GM18507 (cell line): Measurements from ENCODE around the gene OMD.

ENCODE experiments used
- DNase-seq: peaks from one replicate; pipeline ENCODE4 v3.0.0; 2011; ENCODE audit warnings: low read depth; ENCODE audit not compliant: insufficient read length; ENCODE audit errors: extremely low spot score
- FAIRE-seq: peaks from 2 replicates; lab custom pipeline; 2011; peaks lifted over from hg19 to GRCh38; lab: Jason Lieb, UNC

OMD gene

DNA sequence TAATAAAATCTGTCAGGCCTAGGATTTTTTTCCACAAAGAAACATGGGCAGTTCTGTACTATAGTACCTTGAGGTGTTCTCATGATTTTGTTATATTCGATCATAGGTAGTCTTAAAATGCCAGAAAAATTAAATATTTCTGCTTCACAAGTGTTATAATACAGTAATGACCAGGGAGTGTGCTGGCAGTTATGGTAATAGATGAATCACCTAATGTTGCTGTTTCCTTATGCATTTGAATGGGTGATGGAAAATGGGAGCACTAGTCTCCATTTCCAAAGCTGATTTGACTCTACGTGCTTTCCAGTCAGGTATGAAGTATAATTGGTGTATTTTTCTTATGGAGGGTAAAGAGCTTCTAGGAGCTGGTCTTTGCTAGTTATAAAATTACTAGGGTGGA, 43.7 kb downstream of the OMD start:
- DNase-seq (no peak), FAIRE-seq (no peak)

DNA sequence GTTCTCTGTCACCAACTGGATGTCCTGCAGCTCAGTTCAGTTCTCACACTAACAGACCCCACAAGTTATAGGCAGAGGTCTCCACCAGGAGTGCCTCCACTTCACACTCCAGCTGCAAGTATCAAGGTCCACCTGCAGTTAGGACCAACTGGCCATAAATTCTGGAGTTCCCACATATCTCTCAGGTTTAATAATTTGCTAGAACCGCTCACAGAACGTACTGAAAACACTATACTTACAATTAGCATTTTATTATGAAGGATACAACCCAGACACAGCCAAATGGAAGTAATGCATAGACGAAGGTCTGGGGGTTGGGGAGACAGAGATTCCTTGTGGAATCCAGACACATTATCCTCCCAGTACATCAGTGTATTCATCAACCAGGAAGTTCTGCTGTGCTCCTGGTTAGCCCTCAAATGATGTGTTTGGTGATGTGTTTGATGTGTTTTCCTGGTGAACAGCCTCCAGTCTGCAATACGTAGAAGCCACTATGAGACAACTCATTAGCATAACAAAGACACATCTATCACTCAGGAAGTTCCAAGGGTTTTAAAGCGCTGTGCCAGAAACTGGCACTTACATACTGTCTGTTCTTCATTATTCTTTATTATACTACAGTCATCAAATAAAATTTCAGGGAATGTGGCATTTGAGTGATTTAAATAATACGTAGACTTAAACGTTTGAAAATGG, 45.3 kb downstream of the OMD start:
- DNase-seq (no peak), FAIRE-seq (no peak)

DNA sequence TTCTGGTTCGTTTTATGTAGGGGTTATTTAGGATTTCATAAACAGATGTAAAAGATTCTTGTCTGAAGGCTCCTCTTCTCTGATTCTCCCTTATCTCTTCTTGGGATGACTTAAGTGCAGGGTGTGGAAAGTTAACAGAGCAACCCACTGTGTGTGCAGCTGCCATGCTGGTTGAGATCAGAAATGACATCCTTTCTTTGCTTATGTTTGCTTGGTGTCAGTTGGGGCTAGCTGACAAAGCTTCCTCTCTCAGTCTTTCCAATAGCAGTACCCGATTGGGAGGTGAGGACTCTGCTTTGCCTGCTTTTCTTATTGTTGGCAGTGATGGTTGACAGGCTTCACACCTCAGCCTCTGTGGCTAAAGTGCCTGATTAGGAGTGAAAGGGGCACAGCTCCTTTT, 46.4 kb downstream of the OMD start:
- FAIRE-seq (no peak), DNase-seq (no peak)

DNA sequence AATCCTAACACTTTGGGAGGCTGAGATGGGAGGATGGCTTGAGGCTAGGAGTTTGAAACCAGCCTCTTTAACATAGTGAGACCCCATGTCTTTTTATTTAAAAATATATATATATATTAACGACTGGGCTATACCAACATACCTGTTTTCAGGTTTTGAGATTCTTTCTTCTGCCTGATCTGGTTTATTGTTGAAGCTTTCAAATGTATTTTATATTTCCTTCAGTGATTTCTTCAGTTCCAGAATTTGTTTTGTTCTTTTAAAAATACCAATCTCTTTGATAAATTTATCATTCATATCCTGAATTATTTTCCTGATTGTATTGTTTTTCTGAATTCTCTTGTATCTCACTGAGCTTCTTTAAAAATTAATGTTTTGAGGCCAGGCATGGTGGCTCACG, 51.1 kb downstream of the OMD start:
- no peak for DNase-seq
- no peak for FAIRE-seq

DNA sequence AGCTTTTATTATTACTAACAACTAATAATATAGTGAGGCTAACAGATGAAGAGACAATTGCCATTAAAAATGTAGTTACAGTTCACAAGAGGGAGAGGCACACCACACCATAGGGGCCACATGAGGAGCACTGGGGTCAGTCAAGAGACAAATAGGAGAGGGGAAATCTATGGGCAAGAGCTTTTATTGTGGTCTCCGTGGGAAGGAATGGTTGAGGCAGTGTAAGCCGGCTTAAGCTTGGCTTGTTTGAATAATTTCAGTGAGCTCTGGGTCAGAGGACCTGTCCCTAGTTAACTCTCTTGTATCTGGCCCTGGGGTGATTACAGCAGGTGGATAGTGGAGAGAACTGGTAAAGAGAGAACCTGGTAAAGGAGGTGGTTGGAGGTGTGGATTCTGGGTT, 55.2 kb downstream of the OMD start:
- FAIRE-seq (no peak), DNase-seq (no peak)
